ENCODE results near the gene HNRNPF. TPM values are rescaled to one million over a fixed set of nuclear protein-coding genes. Genes with fewer than 3 reads are reported as not detected.

The HNRNPF gene
- total RNA-seq, 2 experiments from 2014 or later = 477 to 494 TPM

GRCh38 chr10:43336641-43337318 lies 72.2 kb downstream of the HNRNPF start:
- peaks cover 5% of the 10 kb centered on the region for H3K36me3 Mint-ChIP-seq (ENCODE audit: low read depth)
- H3K27me3 Mint-ChIP-seq = peaks cover 16% of the 10 kb centered on the region
- DNase-seq = no peak
- POLR2A ChIA-PET = no interaction called here
- CTCF ChIA-PET = interaction anchor here (0.6 to 1.0 kb wide), 2 partner anchors 44 to 45 kb away, joined by 3 to 5 read pairs; no protein-coding TSS in a partner anchor
- H3K27ac Mint-ChIP-seq = no peak overlapping the region
- H3K4me1 Mint-ChIP-seq = peaks cover 42% of the 10 kb centered on the region
- no peak overlapping the region for H3K4me3 Mint-ChIP-seq
- peaks cover 3% of the 10 kb centered on the region for H3K9me3 Mint-ChIP-seq

- ChIA-PET POLR2A (no interaction called here), CTCF (interaction anchor here (1.0 kb wide), 1 partner anchor 43 kb away, joined by 3 read pairs; no protein-coding TSS in a partner anchor)
- H3K9me3 Mint-ChIP-seq = peaks cover 3% of the 10 kb centered on the region
- H3K27me3 Mint-ChIP-seq = peaks cover 16% of the 10 kb centered on the region
- no peak overlapping the region for H3K4me3 Mint-ChIP-seq
- peaks cover 7% of the 10 kb centered on the region for H3K36me3 Mint-ChIP-seq (ENCODE audit: low read depth)
- peaks cover 46% of the 10 kb centered on the region for H3K4me1 Mint-ChIP-seq
- H3K27ac Mint-ChIP-seq = no peak overlapping the region
- no peak for DNase-seq
Observed at GRCh38 chr10:43336061-43336460, 72.9 kb downstream of the HNRNPF start.

Other genes with a start within 250 kb of the HNRNPF start
- 1 to 10 TPM; 4.4 to 6.6 TPM for gene RASGEF1A, start 142.1 kb downstream of the HNRNPF start, total RNA-seq
- not detected for gene FXYD4, start 37.5 kb downstream of the HNRNPF start, total RNA-seq
- 1 to 10 TPM; 6.1 TPM for gene ZNF487, start 27.9 kb upstream of the HNRNPF start, total RNA-seq
- gene ZNF239, start 165.4 kb upstream of the HNRNPF start, total RNA-seq = under 1 TPM; 0.15 to 0.25 TPM
- gene ZNF485, start 197.3 kb upstream of the HNRNPF start, total RNA-seq = 1 to 10 TPM; 1.5 to 1.6 TPM
- 10 to 100 TPM; 10.4 to 10.9 TPM for gene ZNF32, start 239.7 kb upstream of the HNRNPF start, total RNA-seq